Measurements from ENCODE around the gene ADAP2. TPM values are rescaled to one million over a fixed set of nuclear protein-coding genes. Genes with fewer than 3 reads are reported as not detected.

Gene ADAP2
- total RNA-seq, 1 donor from 2014 or later, result 0.62 TPM

GRCh38 chr17:30996486-30996885 lies 74.7 kb downstream of the ADAP2 start:
- no peak overlapping the region for H3K27ac Mint-ChIP-seq (ENCODE audit: unreplicated experiment)

GRCh38 chr17:30997270-30997669 lies 75.5 kb downstream of the ADAP2 start:
- Mint-ChIP-seq H3K36me3 (ENCODE audit: unreplicated experiment) (peaks cover 37% of the 10 kb centered on the region), H3K9me3 (ENCODE audit: unreplicated experiment) (no peaks in the 10 kb centered on the region), H3K27ac (ENCODE audit: unreplicated experiment) (no peak overlapping the region), H3K4me3 (ENCODE audit: unreplicated experiment) (no peak overlapping the region), H3K27me3 (ENCODE audit: unreplicated experiment) (no peaks in the 10 kb centered on the region), H3K4me1 (ENCODE audit: unreplicated experiment) (no peaks in the 10 kb centered on the region)
- TF ChIP-seq, protein P1, sequence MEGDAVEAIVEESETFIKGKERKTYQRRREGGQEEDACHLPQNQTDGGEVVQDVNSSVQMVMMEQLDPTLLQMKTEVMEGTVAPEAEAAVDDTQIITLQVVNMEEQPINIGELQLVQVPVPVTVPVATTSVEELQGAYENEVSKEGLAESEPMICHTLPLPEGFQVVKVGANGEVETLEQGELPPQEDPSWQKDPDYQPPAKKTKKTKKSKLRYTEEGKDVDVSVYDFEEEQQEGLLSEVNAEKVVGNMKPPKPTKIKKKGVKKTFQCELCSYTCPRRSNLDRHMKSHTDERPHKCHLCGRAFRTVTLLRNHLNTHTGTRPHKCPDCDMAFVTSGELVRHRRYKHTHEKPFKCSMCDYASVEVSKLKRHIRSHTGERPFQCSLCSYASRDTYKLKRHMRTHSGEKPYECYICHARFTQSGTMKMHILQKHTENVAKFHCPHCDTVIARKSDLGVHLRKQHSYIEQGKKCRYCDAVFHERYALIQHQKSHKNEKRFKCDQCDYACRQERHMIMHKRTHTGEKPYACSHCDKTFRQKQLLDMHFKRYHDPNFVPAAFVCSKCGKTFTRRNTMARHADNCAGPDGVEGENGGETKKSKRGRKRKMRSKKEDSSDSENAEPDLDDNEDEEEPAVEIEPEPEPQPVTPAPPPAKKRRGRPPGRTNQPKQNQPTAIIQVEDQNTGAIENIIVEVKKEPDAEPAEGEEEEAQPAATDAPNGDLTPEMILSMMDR (IDR thresholded peaks at IDR 0.05), result no peak
- DNase-seq (ENCODE audit: extremely low spot score, unreplicated experiment), result no peak

More at GRCh38 chr17:30996486-30996885, 74.7 kb downstream of the ADAP2 start:
- Mint-ChIP-seq H3K27me3 (ENCODE audit: unreplicated experiment) (no peaks in the 10 kb centered on the region), H3K36me3 (ENCODE audit: unreplicated experiment) (peaks cover 30% of the 10 kb centered on the region), H3K4me3 (ENCODE audit: unreplicated experiment) (no peak overlapping the region), H3K9me3 (ENCODE audit: unreplicated experiment) (no peaks in the 10 kb centered on the region), H3K4me1 (ENCODE audit: unreplicated experiment) (no peaks in the 10 kb centered on the region)
- TF ChIP-seq, protein P1 (IDR thresholded peaks at IDR 0.05), result no peak
- no peak for DNase-seq (ENCODE audit: extremely low spot score, unreplicated experiment)

DNA sequence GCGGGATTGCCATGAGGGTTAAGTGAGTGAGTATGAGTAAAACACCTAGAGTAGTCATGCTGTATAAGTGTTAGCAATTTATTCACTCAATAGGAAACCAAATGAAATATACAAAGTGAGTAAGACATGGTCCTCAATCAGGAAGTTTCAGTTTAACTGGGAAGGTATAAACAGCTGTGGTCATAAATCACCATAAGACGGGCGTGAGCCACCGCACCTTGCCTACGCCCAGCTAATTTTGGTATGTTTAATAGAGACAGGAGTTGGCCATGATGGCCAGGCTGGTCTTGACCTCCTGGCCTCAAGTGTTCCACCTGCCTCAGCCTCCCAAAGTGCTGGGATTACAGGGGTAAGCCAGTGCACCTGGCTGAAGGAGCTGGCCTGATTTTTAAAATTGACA lies 76.1 kb downstream of the ADAP2 start:
- TF ChIP-seq, protein P1 (IDR thresholded peaks at IDR 0.05), result no peak

GRCh38 chr17:31002047-31002446 lies 80.3 kb downstream of the ADAP2 start:
- TF ChIP-seq, protein P1 (IDR thresholded peaks at IDR 0.05), result no peak
- no peaks in the 10 kb centered on the region for H3K9me3 Mint-ChIP-seq (ENCODE audit: unreplicated experiment)
- no peak for DNase-seq (ENCODE audit: extremely low spot score, unreplicated experiment)
- H3K4me1 Mint-ChIP-seq (ENCODE audit: unreplicated experiment), result peaks cover 3% of the 10 kb centered on the region
- no peak overlapping the region for H3K4me3 Mint-ChIP-seq (ENCODE audit: unreplicated experiment)
- no peak overlapping the region for H3K27ac Mint-ChIP-seq (ENCODE audit: unreplicated experiment)
- H3K36me3 Mint-ChIP-seq (ENCODE audit: unreplicated experiment), result peaks cover 48% of the 10 kb centered on the region
- H3K27me3 Mint-ChIP-seq (ENCODE audit: unreplicated experiment), result no peaks in the 10 kb centered on the region

More for the DNA sequence above, 76.1 kb downstream of the ADAP2 start:
- Mint-ChIP-seq H3K27ac (ENCODE audit: unreplicated experiment) (no peak overlapping the region), H3K27me3 (ENCODE audit: unreplicated experiment) (no peaks in the 10 kb centered on the region), H3K9me3 (ENCODE audit: unreplicated experiment) (no peaks in the 10 kb centered on the region), H3K4me1 (ENCODE audit: unreplicated experiment) (no peaks in the 10 kb centered on the region), H3K4me3 (ENCODE audit: unreplicated experiment) (no peak overlapping the region), H3K36me3 (ENCODE audit: unreplicated experiment) (peaks cover 36% of the 10 kb centered on the region)
- DNase-seq (ENCODE audit: extremely low spot score, unreplicated experiment), result no peak

DNA sequence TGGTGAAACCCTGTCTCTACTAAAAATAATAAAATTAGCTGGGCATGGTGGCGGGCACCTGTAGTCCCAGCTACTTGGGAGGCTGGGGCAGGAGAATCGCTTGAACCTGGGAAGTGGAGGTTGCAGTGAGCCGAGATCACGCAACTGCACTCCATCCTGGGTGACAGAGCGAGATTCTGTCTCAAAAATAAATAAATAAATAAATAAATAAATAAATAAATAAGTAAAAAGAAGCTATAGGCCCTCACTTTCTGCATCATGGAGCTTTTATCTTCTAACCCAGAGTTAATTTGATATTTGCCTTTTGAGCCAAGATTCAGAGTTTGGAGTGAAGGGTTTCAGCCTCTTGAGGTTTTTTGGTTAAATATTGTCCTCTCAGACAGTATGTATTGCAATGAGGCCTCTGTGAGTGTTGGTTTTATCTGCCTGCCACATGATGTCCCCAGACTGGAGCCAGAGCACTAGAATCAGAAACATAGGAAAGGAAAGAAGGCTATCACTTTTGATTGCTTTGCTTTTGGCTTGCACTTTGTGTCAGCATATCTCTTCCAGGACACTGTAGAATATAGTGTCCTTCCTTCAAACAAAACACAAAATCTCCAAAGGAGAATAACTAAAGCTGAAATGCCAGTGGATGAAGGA lies 81.6 kb downstream of the ADAP2 start:
- H3K9me3 Mint-ChIP-seq (ENCODE audit: unreplicated experiment), result no peaks in the 10 kb centered on the region
- peaks cover 13% of the 10 kb centered on the region for H3K4me1 Mint-ChIP-seq (ENCODE audit: unreplicated experiment)
- no peak for DNase-seq (ENCODE audit: extremely low spot score, unreplicated experiment)

More for the DNA sequence above, 81.6 kb downstream of the ADAP2 start:
- TF ChIP-seq, protein P1 (IDR thresholded peaks at IDR 0.05), result no peak
- peaks cover 45% of the 10 kb centered on the region for H3K36me3 Mint-ChIP-seq (ENCODE audit: unreplicated experiment)
- H3K27me3 Mint-ChIP-seq (ENCODE audit: unreplicated experiment), result no peaks in the 10 kb centered on the region
- H3K27ac Mint-ChIP-seq (ENCODE audit: unreplicated experiment), result no peak overlapping the region
- H3K4me3 Mint-ChIP-seq (ENCODE audit: unreplicated experiment), result no peak overlapping the region

Data from osteocyte (in vitro differentiated cells).